DMS153 treated with DMSO at 0.1 percent for 48 hours (cell line): Measurements from ENCODE around the gene ITGA3.
A peak's percentile ranks its signal among the peaks of the same experiment; 100 is the strongest.

Experiments used
- DNase-seq: peaks from one replicate; lab custom pipeline; 2025; ENCODE audit not compliant: unreplicated experiment; lab: John Stamatoyannopoulos, UW

ITGA3 gene

GRCh38 chr17:50055426-50056216 lies at the start of gene ITGA3:
Gene ITGA3, plus strand, starts transcription at chr17:50056110. Its CDS starts 330 bp downstream, at chr17:50056440.
- peak; percentile 84 for DNase-seq

DNA sequence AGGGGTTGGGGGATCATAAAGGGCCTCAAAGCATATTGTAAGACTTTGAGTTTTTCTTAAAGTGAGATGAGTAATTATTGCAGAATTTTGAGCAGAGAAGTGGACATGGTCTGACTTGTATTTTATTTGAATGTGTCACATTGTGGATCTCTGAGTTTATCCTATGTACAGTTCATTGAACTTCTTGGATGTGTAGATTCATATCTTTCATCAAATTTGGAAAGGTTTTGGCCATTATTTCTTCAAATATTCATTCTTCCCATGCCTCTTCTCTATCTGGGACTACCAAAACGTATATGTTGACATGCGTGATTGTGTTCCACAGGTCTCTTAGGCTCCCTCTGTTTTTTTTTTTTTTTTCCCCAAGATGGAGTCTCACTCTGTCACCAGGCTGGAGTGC lies 46.6 kb upstream of the ITGA3 start:
- no peak for DNase-seq

GRCh38 chr17:50013079-50013478 lies 42.8 kb upstream of the ITGA3 start:
- no peak for DNase-seq

DNA sequence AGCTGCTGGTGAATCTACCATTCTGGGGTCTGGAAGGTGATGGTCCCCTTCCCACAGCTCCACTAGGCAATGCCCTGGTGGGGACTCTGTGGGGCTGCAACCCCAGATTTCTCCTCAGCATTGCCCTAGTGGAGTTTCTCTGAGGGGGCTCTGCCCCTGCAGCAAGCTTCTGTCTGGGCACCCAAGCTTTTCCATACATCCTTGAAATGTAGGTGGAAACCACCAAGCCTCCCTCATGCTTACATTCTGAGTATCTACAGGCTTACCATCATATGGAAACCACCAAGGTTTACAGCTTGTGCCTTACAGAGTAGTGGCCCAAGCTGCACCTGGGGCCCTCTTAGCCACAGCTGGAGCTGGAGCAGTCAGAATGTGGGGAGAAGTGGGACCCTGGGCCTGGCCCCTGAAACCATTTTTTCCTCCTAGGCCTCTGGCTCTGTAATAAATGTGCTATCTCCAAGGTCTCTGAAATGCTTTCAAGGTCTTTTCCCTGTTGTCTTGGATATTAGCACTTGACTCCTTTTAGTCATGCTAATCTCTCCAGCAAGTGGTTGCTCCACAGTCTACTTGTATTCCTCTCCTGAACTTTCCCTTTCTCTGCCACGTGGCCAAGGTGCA lies 41.3 kb upstream of the ITGA3 start:
- DNase-seq: no peak

DNA sequence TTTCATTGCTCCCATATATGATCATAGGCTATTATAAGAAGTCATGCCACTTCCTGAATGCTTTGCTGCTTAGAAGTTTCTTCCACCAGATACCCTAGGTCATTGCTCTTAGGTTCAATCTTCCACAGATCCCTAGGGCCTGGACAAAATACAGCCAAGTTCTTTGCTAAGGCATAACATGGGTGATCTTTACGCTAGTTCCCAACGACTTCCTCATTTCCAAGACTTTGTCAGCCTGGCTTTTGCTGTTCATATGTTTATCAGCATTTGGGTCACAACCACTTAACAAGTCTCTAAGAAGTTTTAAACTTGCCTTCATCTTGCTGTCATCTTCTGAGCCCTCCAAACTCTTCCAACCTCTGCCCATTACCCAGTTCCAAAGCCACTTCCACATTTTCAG lies 40.8 kb upstream of the ITGA3 start:
- no peak for DNase-seq

- DNase-seq: no peak
Measured at GRCh38 chr17:50018909-50019308, 37.0 kb upstream of the ITGA3 start.

- no peak for DNase-seq
Measured at GRCh38 chr17:50020841-50021599, 34.9 kb upstream of the ITGA3 start.

DNA sequence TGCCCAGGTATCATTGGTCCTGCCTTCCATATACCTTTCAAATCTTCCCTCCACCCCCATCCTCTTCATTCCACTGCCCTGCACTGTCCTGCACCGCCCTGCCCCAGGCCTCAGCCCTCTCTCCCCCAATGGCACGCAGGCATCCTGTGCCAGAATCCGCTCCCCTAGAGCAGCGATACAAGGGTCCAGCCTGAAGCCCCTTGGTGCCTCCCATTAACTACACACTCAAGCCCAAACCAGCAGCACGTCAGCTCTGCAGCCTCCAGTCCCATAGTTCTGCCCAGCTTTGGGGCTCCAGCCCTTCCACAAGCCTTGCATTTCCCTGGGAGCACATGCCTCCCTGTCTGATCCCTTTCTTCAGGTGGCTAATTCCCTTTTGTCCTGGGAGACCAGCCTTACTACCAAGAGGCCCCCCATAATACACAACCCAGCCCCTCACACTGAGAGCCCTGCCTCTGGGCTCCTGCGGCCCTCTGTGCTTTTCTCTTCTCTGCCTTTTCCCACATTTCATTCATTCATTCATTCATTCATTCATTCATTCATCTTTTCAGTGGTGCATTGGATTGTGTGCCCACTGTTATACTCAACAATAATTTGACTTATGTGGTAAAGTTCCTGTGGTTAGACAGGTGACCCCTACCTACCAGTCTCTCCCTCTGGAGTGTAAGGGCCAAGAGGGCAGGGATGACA lies 34.1 kb upstream of the ITGA3 start:
- no peak for DNase-seq

- no peak for DNase-seq
Measured at GRCh38 chr17:50022463-50023130, 33.3 kb upstream of the ITGA3 start.

DNA sequence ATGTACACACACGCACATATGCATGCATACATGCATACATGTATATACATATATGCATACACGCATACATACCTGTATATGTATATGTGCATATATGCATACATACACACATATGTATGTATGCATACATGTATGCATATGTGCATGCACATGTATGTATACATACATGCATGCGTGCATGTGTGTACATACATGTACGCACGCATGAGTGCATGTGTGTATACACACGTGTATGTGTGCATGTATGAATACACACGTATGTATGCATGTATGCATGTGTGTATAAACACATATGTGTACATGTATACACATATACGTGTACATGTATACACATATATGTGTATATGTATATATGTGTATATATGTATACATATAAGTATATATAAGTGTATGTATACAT lies 32.4 kb upstream of the ITGA3 start:
- no peak for DNase-seq

- DNase-seq: no peak
Measured at GRCh38 chr17:50024808-50025207, 31.1 kb upstream of the ITGA3 start.

- DNase-seq: no peak
Measured at GRCh38 chr17:50026046-50026675, 29.7 kb upstream of the ITGA3 start.

GRCh38 chr17:50026837-50027171 lies 29.1 kb upstream of the ITGA3 start:
- peak; percentile 78 for DNase-seq

DNA sequence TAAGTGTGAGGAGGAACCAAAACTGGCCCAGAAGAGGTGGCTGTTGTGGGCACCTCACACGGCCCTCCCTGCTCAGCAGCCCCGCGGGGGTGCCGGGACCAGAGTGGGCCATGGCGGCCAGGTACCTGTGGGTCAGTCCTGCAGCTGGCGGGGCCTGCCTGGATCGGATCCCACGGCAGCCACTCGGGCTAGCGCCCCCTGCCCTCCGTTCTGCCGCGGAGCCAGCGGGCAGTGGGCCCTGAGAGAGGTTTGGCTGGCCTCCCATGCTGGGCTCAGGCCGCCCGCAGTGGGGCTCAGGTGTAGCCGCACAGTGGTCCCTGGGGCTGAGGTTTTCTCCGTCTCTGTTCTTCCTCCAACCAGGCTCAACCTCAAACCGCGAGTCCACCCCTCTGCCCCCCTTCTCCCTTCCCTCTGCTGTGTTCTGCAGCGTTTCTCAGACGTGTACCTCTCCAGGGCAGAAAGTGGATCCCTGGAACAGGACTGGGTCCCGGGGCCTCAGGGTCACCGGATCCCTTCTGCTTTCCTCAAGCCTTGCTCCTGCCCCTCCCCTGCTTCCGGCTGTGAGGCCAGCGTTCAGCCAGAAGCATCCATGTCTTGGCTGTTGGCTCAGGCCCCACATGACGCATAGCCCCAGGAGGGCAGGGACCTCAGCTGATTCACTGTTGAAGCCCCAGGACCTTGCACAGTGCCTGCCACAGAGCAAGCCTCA lies 28.6 kb upstream of the ITGA3 start:
- DNase-seq: no peak

DNA sequence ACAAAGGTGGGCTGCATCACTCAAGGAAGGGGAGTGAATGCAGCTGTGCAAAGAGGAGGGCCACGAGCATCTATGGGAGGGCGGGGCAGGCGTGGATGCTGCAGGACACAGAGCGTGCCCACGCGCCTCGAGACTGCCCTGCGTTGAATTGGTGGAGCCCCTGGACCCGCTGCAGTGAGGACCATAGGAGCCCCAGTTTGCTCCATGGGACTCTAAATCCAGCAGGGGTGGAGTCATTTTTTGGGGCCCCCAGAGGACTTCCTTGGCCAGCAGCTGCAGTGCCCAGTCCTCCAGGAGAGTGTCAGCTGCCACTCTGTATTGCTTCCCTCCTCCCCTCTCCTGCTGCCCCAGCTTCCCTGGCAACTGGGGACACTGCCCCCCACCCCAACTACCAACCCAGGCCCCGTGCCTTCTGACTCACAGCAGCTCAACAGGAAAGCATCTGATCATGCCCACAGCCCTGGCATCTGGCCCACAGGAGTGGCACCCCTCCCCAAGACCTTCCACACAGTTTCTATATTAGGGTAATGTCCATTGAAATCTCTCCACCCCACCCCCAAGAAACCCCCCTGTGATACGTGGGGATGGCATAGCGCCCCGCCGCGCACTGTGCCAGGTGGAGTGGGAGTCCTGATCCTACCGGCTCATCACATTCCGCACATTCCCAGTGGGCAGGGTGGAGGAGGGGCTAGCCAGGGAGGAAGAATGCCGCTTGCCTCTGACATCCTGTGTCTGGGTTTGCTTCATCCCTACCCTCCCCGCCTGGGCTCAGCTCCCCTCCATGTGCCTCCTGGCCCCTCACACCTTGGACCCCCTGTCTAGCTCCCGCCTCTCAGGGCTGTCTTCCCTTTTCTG lies 27.8 kb upstream of the ITGA3 start:
- no peak for DNase-seq

DNA sequence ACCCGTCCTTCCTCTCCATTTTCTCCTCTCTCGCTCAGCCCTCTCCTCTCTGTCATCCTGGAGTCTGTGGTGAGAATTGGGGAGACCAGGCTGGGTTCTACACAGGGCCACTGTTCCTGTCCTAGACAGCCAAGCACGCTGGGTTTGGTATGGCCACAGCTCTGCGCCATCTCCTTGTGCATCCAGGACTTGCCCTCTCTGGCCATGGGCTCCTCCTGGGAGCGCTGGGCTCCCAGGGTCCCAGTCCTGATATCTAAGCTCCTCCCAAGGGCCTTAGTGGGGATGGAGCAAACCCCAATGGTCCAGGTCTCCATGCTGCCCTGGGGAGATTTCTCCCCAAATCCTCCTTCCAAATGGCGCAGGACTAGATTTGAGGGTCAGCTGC lies 27.2 kb upstream of the ITGA3 start:
- DNase-seq: no peak

DNA sequence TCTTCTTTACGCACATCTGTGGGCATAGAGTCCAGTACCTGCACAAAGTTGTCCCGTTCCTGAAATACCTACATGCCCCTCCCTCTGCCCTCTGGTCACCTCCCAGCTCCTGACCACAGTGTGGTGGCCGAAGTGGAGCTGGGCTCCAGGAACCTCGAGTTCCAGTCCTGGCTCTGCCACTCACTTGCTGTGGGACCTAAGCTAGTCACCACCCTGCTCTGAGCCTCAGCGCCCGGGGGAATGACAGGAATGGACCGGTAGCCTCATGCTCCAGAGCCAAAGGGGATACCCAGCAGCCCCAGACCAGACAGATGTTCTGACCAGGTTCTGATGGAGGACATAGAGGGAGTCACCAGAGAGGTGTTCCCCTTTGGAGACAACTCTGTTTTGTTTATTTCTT lies 26.7 kb upstream of the ITGA3 start:
- no peak for DNase-seq

DNA sequence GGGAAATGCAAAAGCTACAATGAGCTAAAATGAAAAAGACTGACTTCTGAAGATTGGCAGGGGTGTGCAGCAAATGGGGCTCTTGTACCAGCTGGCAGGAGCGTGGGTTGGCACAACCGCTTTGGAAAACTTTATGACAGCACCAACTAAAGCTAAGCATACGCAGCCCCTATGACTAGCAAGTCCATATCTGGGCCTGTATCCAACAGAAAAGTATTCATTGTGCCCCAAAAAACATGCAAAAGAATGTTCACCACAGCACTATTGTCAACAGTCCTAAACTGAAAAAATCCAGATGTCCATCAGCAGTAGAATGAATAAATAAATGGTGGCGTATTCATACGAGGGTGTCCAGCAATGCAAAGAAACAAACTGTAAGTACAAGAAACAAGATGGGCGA lies 22.6 kb upstream of the ITGA3 start:
- DNase-seq: no peak
